GM21390 (cell line): ENCODE data around the gene DLD.
"Not testable (repeated sequence)": the region's sequence is repeated elsewhere in the genome, so short reads cannot be mapped to it uniquely, and the experiment has no call there.

Experiments
- ATAC-seq: cut with Tn5 transposase; IDR thresholded peaks from one replicate; pipeline ENCODE4 v1.9.1; 2021; ENCODE audit not compliant: unreplicated experiment

The DLD gene

GRCh38 chr7:107874111-107874510 is 16.9 kb upstream of the DLD start:
- no peak for ATAC-seq

- ATAC-seq = peak; percentile 73
Measured at GRCh38 chr7:107874605-107875446, 16.2 kb upstream of the DLD start.

- no peak for ATAC-seq
Measured at GRCh38 chr7:107876916-107877315, 14.1 kb upstream of the DLD start.

GRCh38 chr7:107877731-107878382 is 13.1 kb upstream of the DLD start:
- no peak for ATAC-seq

- no peak for ATAC-seq
Measured at GRCh38 chr7:107878636-107879035, 12.3 kb upstream of the DLD start.

GRCh38 chr7:107879400-107880035 is 11.5 kb upstream of the DLD start:
- peak; percentile 63 for ATAC-seq

GRCh38 chr7:107882766-107883165 is 8.2 kb upstream of the DLD start:
- no peak for ATAC-seq

- ATAC-seq = no peak
Measured at GRCh38 chr7:107884066-107884818, 6.7 kb upstream of the DLD start.

GRCh38 chr7:107887827-107888226 is 3.2 kb upstream of the DLD start:
- ATAC-seq = not testable (repeated sequence)

- no peak for ATAC-seq
Measured at GRCh38 chr7:107889992-107890391, 991 bp upstream of the DLD start.

GRCh38 chr7:107890493-107890961 is 456 bp upstream of the DLD start:
- ATAC-seq = peak; percentile 9

GRCh38 chr7:107891636-107892366 is 818 bp downstream of the DLD start:
- ATAC-seq = peak; percentile 11

- ATAC-seq = not testable (repeated sequence)
Measured at GRCh38 chr7:107892367-107892741, 1.4 kb downstream of the DLD start.

GRCh38 chr7:107898997-107899594 is 8.1 kb downstream of the DLD start:
- ATAC-seq = no peak

GRCh38 chr7:107900496-107901015 is 9.6 kb downstream of the DLD start:
- no peak for ATAC-seq

GRCh38 chr7:107902381-107902780 is 11.4 kb downstream of the DLD start:
- no peak for ATAC-seq

- ATAC-seq = no peak
Measured at GRCh38 chr7:107907790-107908189, 16.8 kb downstream of the DLD start.

GRCh38 chr7:107909445-107909844 is 18.5 kb downstream of the DLD start:
- no peak for ATAC-seq

- no peak for ATAC-seq
Measured at GRCh38 chr7:107911981-107912380, 21.0 kb downstream of the DLD start.

- no peak for ATAC-seq
Measured at GRCh38 chr7:107913851-107914250, 22.9 kb downstream of the DLD start.
